Measurements from ENCODE around the gene PHF1.
A peak's percentile ranks its signal among the peaks of the same experiment; 100 is the strongest.
"Not testable (repeated sequence)": the region's sequence is repeated elsewhere in the genome, so short reads cannot be mapped to it uniquely, and the experiment has no call there.

The PHF1 gene

GRCh38 chr6:33391922-33392594 lies 18.8 kb upstream of the PHF1 start:
- DNase-seq, result no peak

- DNase-seq, result no peak
Measured at GRCh38 chr6:33392595-33392948, 18.2 kb upstream of the PHF1 start.

GRCh38 chr6:33392979-33393378 lies 17.8 kb upstream of the PHF1 start:
- DNase-seq, result no peak

GRCh38 chr6:33397541-33397940 lies 13.3 kb upstream of the PHF1 start:
- DNase-seq, result no peak

- DNase-seq, result not testable (repeated sequence)
Measured at GRCh38 chr6:33398601-33399000, 12.2 kb upstream of the PHF1 start.

GRCh38 chr6:33399881-33400280 lies 10.9 kb upstream of the PHF1 start:
- DNase-seq, result not testable (repeated sequence)

- no peak for DNase-seq
Measured at GRCh38 chr6:33404884-33405283, 5.9 kb upstream of the PHF1 start.

- DNase-seq, result no peak
Measured at GRCh38 chr6:33405386-33405940, 5.4 kb upstream of the PHF1 start.

- DNase-seq, result no peak
Measured at GRCh38 chr6:33406126-33406525, 4.7 kb upstream of the PHF1 start.

- no peak for DNase-seq
Measured at GRCh38 chr6:33407132-33407718, 3.6 kb upstream of the PHF1 start.

GRCh38 chr6:33410050-33410710 lies 634 bp upstream of the PHF1 start:
- DNase-seq, result peak; percentile 97

GRCh38 chr6:33411632-33412005 lies 805 bp downstream of the PHF1 start:
- DNase-seq, result no peak

- DNase-seq, result no peak
Measured at GRCh38 chr6:33412140-33413009, 1.6 kb downstream of the PHF1 start.

- no peak for DNase-seq
Measured at GRCh38 chr6:33413241-33414120, 2.7 kb downstream of the PHF1 start.

GRCh38 chr6:33414592-33415271 lies 3.9 kb downstream of the PHF1 start:
- DNase-seq, result no peak

- no peak for DNase-seq
Measured at GRCh38 chr6:33415831-33416230, 5.0 kb downstream of the PHF1 start.

- no peak for DNase-seq
Measured at GRCh38 chr6:33416386-33417127, 5.7 kb downstream of the PHF1 start.

- DNase-seq, result no peak
Measured at GRCh38 chr6:33417128-33417902, 6.5 kb downstream of the PHF1 start.

GRCh38 chr6:33417903-33418689 lies 7.3 kb downstream of the PHF1 start, which contains the start of gene CUTA:
Gene CUTA (minus strand): TSS chr6:33418107. CDS start chr6:33418000, 107 bp downstream.
- DNase-seq, result peak; percentile 97
